Esophagus (tissue), 2 donors: ENCODE results near the gene TAC4. TPM values are rescaled to one million over a fixed set of nuclear protein-coding genes. Genes with fewer than 3 reads are reported as not detected.

Source experiments
- H3K27ac ChIP-seq, 2 donors: one replicate each; pipeline ENCODE4 v1.5.1; 2013; ENCODE audit warnings: low read depth in 2 of 2, mild to moderate bottlenecking in 2 of 2, inconsistent platforms in 1 of 2, low read length in 1 of 2, moderate library complexity in 1 of 2
- H3K27me3 ChIP-seq, 2 donors: one replicate each; pipeline ENCODE4 v1.6.1; 2013; ENCODE audit warnings: low read length in 2 of 2, control low read depth in 1 of 2, mild to moderate bottlenecking in 1 of 2; ENCODE audit not compliant: insufficient read depth in 2 of 2, control insufficient read depth in 1 of 2
- H3K36me3 ChIP-seq, 2 donors: one replicate each; pipeline ENCODE4 v1.6.1; 2013; ENCODE audit warnings: low read length in 1 of 2; ENCODE audit not compliant: control insufficient read depth in 2 of 2, insufficient read depth in 2 of 2
- H3K4me1 ChIP-seq, 2 donors: one replicate each; pipeline ENCODE4 v1.6.1; 2013; ENCODE audit warnings: low read length in 1 of 2; ENCODE audit not compliant: control insufficient read depth in 2 of 2, insufficient read depth in 2 of 2
- H3K4me3 ChIP-seq, 2 donors: one replicate each; pipeline ENCODE4 v1.5.1; 2013; ENCODE audit warnings: low read length in 2 of 2, mild to moderate bottlenecking in 2 of 2, low read depth in 1 of 2, moderate library complexity in 1 of 2
- H3K9me3 ChIP-seq, 2 donors: one replicate each; pipeline ENCODE4 v1.6.1; 2013; ENCODE audit warnings: mild to moderate bottlenecking in 2 of 2, low read depth in 1 of 2, low read length in 1 of 2, moderate library complexity in 1 of 2; ENCODE audit not compliant: control insufficient read depth in 2 of 2, insufficient read depth in 1 of 2
- WGBS, 2 donors: extraction: QIAGEN DNeasy Blood & Tissue Kit; methylation state at CpG; one replicate each; pipeline ENCODE4 v1.1.7; 2013; 5-methylcytosine and 5-hydroxymethylcytosine counted together
- polyA plus RNA-seq, 2 donors: library from polyadenylated mRNA; stranded (reverse); fragments of 200-250 nt; gene quantifications; one replicate each; pipeline ENCODE4 v1.2.3, GENCODE V29; 2013
- donor health status: healthy with polysubstance abuse.
- donor health status: Bipolar disorder and iron deficiency.

Gene TAC4
- polyA plus RNA-seq, 2 donors, result not detected

GRCh38 chr17:49848739-49849138 is 870 bp upstream of the TAC4 start:
- Histone ChIP-seq H3K4me3 (no peak overlapping the region), H3K4me1 (peaks cover 0 to 3% of the 10 kb centered on the region in 2 donors), H3K36me3 (no peaks in the 10 kb centered on the region), H3K9me3 (no peaks in the 10 kb centered on the region), H3K27me3 (no peaks in the 10 kb centered on the region), H3K27ac (no peak overlapping the region)
- WGBS, 2 donors, result 83 to 84% methylated on average over 5 of the region's 5 CpGs

- H3K4me3 ChIP-seq, result no peak overlapping the region
- H3K27ac ChIP-seq, result no peak overlapping the region
- no peaks in the 10 kb centered on the region for H3K27me3 ChIP-seq
- no peaks in the 10 kb centered on the region for H3K36me3 ChIP-seq
- peaks cover 0 to 3% of the 10 kb centered on the region in 2 donors for H3K4me1 ChIP-seq
- H3K9me3 ChIP-seq, result no peaks in the 10 kb centered on the region
- 69 to 74% methylated on average over 9 of the region's 9 CpGs for WGBS, 2 donors
Observed at GRCh38 chr17:49846938-49847712, 744 bp downstream of the TAC4 start.

- Histone ChIP-seq H3K9me3 (no peaks in the 10 kb centered on the region), H3K27me3 (no peaks in the 10 kb centered on the region), H3K27ac (peak overlapping the region in 1 of 2 donors; percentile 29), H3K36me3 (no peaks in the 10 kb centered on the region), H3K4me1 (no peaks in the 10 kb centered on the region), H3K4me3 (no peak overlapping the region)
- 39 to 63% methylated on average over 3 of the region's 3 CpGs for WGBS, 2 donors
Observed at GRCh38 chr17:49845321-49845720, 2.5 kb downstream of the TAC4 start.

- 86 to 87% methylated on average over 6 of the region's 6 CpGs for WGBS, 2 donors
- Histone ChIP-seq H3K36me3 (no peaks in the 10 kb centered on the region), H3K4me1 (peaks cover 0 to 3% of the 10 kb centered on the region in 2 donors), H3K4me3 (no peak overlapping the region), H3K27ac (no peak overlapping the region), H3K9me3 (no peaks in the 10 kb centered on the region), H3K27me3 (no peaks in the 10 kb centered on the region)
Observed at GRCh38 chr17:49843774-49844350, 4.0 kb downstream of the TAC4 start.

- no peaks in the 10 kb centered on the region for H3K9me3 ChIP-seq
- H3K36me3 ChIP-seq, result no peaks in the 10 kb centered on the region
- H3K4me1 ChIP-seq, result peaks cover 0 to 3% of the 10 kb centered on the region in 2 donors
- H3K4me3 ChIP-seq, result no peak overlapping the region
- no peaks in the 10 kb centered on the region for H3K27me3 ChIP-seq
- H3K27ac ChIP-seq, result no peak overlapping the region
- 37 to 57% methylated on average over 6 of the region's 6 CpGs for WGBS, 2 donors
Observed at GRCh38 chr17:49842846-49843245, 5.0 kb downstream of the TAC4 start.

GRCh38 chr17:49842371-49842770 is 5.5 kb downstream of the TAC4 start:
- Histone ChIP-seq H3K36me3 (peaks cover 0 to 3% of the 10 kb centered on the region in 2 donors), H3K4me3 (no peak overlapping the region), H3K27ac (no peak overlapping the region), H3K27me3 (no peaks in the 10 kb centered on the region), H3K4me1 (peaks cover 0 to 3% of the 10 kb centered on the region in 2 donors), H3K9me3 (no peaks in the 10 kb centered on the region)
- WGBS, 2 donors, result 80 to 81% methylated on average over 3 of the region's 3 CpGs

GRCh38 chr17:49841548-49841947 is 6.3 kb downstream of the TAC4 start:
- Histone ChIP-seq H3K4me3 (no peak overlapping the region), H3K27ac (no peak overlapping the region), H3K4me1 (peaks cover 3 to 4% of the 10 kb centered on the region in 2 donors), H3K9me3 (no peaks in the 10 kb centered on the region), H3K36me3 (peaks cover 0 to 3% of the 10 kb centered on the region in 2 donors), H3K27me3 (no peaks in the 10 kb centered on the region)
- 88 to 94% methylated on average over 2 to 3 of the region's 3 CpGs for WGBS, 2 donors

- no peak overlapping the region for H3K4me3 ChIP-seq
- WGBS, 2 donors, result 55 to 66% methylated on average over 5 of the region's 5 CpGs
Observed at GRCh38 chr17:49839455-49839854, 8.4 kb downstream of the TAC4 start.

GRCh38 chr17:49836111-49837030 is 11.5 kb downstream of the TAC4 start:
- no peak overlapping the region for H3K4me3 ChIP-seq
- no peaks in the 10 kb centered on the region for H3K9me3 ChIP-seq
- 59 to 68% methylated on average over 16 of the region's 16 CpGs for WGBS, 2 donors
- H3K36me3 ChIP-seq, result peaks cover 4 to 7% of the 10 kb centered on the region in 2 donors
- H3K27ac ChIP-seq, result no peak overlapping the region
- peaks cover 3 to 4% of the 10 kb centered on the region in 2 donors for H3K4me1 ChIP-seq
- no peaks in the 10 kb centered on the region for H3K27me3 ChIP-seq

More at GRCh38 chr17:49839455-49839854, 8.4 kb downstream of the TAC4 start:
- no peaks in the 10 kb centered on the region for H3K9me3 ChIP-seq
- peaks cover 3 to 4% of the 10 kb centered on the region in 2 donors for H3K4me1 ChIP-seq
- no peak overlapping the region for H3K27ac ChIP-seq
- no peaks in the 10 kb centered on the region for H3K27me3 ChIP-seq
- peaks cover 3 to 4% of the 10 kb centered on the region in 2 donors for H3K36me3 ChIP-seq
